ENCODE measurements around the gene CNGB1.

GRCh38 chr16:57848181-57848580, 122.7 kb downstream of the CNGB1 start:
- TF ChIP-seq, protein P1, sequence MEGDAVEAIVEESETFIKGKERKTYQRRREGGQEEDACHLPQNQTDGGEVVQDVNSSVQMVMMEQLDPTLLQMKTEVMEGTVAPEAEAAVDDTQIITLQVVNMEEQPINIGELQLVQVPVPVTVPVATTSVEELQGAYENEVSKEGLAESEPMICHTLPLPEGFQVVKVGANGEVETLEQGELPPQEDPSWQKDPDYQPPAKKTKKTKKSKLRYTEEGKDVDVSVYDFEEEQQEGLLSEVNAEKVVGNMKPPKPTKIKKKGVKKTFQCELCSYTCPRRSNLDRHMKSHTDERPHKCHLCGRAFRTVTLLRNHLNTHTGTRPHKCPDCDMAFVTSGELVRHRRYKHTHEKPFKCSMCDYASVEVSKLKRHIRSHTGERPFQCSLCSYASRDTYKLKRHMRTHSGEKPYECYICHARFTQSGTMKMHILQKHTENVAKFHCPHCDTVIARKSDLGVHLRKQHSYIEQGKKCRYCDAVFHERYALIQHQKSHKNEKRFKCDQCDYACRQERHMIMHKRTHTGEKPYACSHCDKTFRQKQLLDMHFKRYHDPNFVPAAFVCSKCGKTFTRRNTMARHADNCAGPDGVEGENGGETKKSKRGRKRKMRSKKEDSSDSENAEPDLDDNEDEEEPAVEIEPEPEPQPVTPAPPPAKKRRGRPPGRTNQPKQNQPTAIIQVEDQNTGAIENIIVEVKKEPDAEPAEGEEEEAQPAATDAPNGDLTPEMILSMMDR (IDR thresholded peaks at IDR 0.05; ENCODE audit: insufficient read depth, low read length, poor library complexity, severe bottlenecking), result no peak
- TF ChIP-seq EZH2phosphoT487 (conservative IDR thresholded peaks at IDR 0.05; ENCODE audit: low read length), result no peak

Data from SU-DHL-6 (cell line).